ENCODE measurements around the gene LPAR3.
A peak's percentile ranks its signal among the peaks of the same experiment; 100 is the strongest.

LPAR3 gene

GRCh38 chr1:84772428-84772943, 120.5 kb downstream of the LPAR3 start:
- H3K4me3 ChIP-seq (ENCODE audit: control insufficient read depth in 1 of 7, extremely low read depth in 1 of 7, insufficient read depth in 4 of 7, low read depth in 2 of 7, low read length in 6 of 7), result no peak overlapping the region
- H3K27ac ChIP-seq (ENCODE audit: insufficient read depth in 1 of 2, low read depth in 1 of 2, low read length in 2 of 2, poor library complexity in 1 of 2, severe bottlenecking in 2 of 2), result no peak overlapping the region
- no peaks in the 10 kb centered on the region for H3K4me1 ChIP-seq (ENCODE audit: control extremely low read depth in 1 of 4, control insufficient read depth in 4 of 4, insufficient read depth in 4 of 4, low read length in 3 of 4)
- H3K27me3 ChIP-seq (replicated peaks in 2 of 5; ENCODE audit: control insufficient read depth in 4 of 5, insufficient read depth in 5 of 5, low read length in 4 of 5), result no peaks in the 10 kb centered on the region
- peak; percentile 79 to 87 (median 80) for DNase-seq
- CTCF ChIA-PET, result interaction anchor here (0.7 to 5.0 kb wide), 25 partner anchors 9 to 866 kb away, joined by 3 to 37 read pairs (median 4); partner anchors contain the start of gene PRKACB
- H3K36me3 ChIP-seq (ENCODE audit: control insufficient read depth in 4 of 4, insufficient read depth in 4 of 4, low read length in 3 of 4), result no peaks in the 10 kb centered on the region
- WGBS (ENCODE audit: insufficient coverage), result 34% methylated on average over 4 of the region's 6 CpGs
- POLR2A ChIA-PET, result interaction anchor here (0.5 kb wide), 1 partner anchor 120 kb away, joined by 4 read pairs; no protein-coding TSS in a partner anchor
- no peaks in the 10 kb centered on the region for H3K9me3 ChIP-seq (ENCODE audit: control extremely low read depth in 1 of 5, control insufficient read depth in 4 of 5, insufficient read depth in 2 of 5, low read depth in 1 of 5, low read length in 4 of 5)

GRCh38 chr1:84771895-84772294, 121.1 kb downstream of the LPAR3 start:
- H3K36me3 ChIP-seq (ENCODE audit: control insufficient read depth in 4 of 4, insufficient read depth in 4 of 4, low read length in 3 of 4), result no peaks in the 10 kb centered on the region
- H3K4me3 ChIP-seq (ENCODE audit: control insufficient read depth in 1 of 7, extremely low read depth in 1 of 7, insufficient read depth in 4 of 7, low read depth in 2 of 7, low read length in 6 of 7), result no peak overlapping the region
- H3K27me3 ChIP-seq (replicated peaks in 2 of 5; ENCODE audit: control insufficient read depth in 4 of 5, insufficient read depth in 5 of 5, low read length in 4 of 5), result no peaks in the 10 kb centered on the region
- WGBS (ENCODE audit: insufficient coverage), result no CpG with 5 or more reads among the region's 2 CpGs
- no peaks in the 10 kb centered on the region for H3K9me3 ChIP-seq (ENCODE audit: control extremely low read depth in 1 of 5, control insufficient read depth in 4 of 5, insufficient read depth in 2 of 5, low read depth in 1 of 5, low read length in 4 of 5)
- no peaks in the 10 kb centered on the region for H3K4me1 ChIP-seq (ENCODE audit: control extremely low read depth in 1 of 4, control insufficient read depth in 4 of 4, insufficient read depth in 4 of 4, low read length in 3 of 4)
- H3K27ac ChIP-seq (ENCODE audit: insufficient read depth in 1 of 2, low read depth in 1 of 2, low read length in 2 of 2, poor library complexity in 1 of 2, severe bottlenecking in 2 of 2), result no peak overlapping the region
- CTCF ChIA-PET, result interaction anchor here (0.7 to 5.0 kb wide), 23 partner anchors 9 to 866 kb away, joined by 3 to 37 read pairs (median 4); partner anchors contain the start of gene PRKACB
- POLR2A ChIA-PET, result no interaction called here
- DNase-seq, result peak in 2 of 3 donors; percentile 13 to 20

- no peak for DNase-seq
- CTCF ChIA-PET, result interaction anchor here (3.5 to 5.0 kb wide), 2 partner anchors 10 to 15 kb away, joined by 20 to 37 read pairs; no protein-coding TSS in a partner anchor
- peaks cover 0 to 2% (median 0%) of the 10 kb centered on the region in 5 experiments for H3K27me3 ChIP-seq (replicated peaks in 2 of 5; ENCODE audit: control insufficient read depth in 4 of 5, insufficient read depth in 5 of 5, low read length in 4 of 5)
- no peaks in the 10 kb centered on the region for H3K4me1 ChIP-seq (ENCODE audit: control extremely low read depth in 1 of 4, control insufficient read depth in 4 of 4, insufficient read depth in 4 of 4, low read length in 3 of 4)
- no peak overlapping the region for H3K4me3 ChIP-seq (ENCODE audit: control insufficient read depth in 1 of 7, extremely low read depth in 1 of 7, insufficient read depth in 4 of 7, low read depth in 2 of 7, low read length in 6 of 7)
- no peak overlapping the region for H3K27ac ChIP-seq (ENCODE audit: insufficient read depth in 1 of 2, low read depth in 1 of 2, low read length in 2 of 2, poor library complexity in 1 of 2, severe bottlenecking in 2 of 2)
- no peaks in the 10 kb centered on the region for H3K36me3 ChIP-seq (ENCODE audit: control insufficient read depth in 4 of 4, insufficient read depth in 4 of 4, low read length in 3 of 4)
- WGBS (ENCODE audit: insufficient coverage), result no CpG with 5 or more reads among the region's 2 CpGs
- H3K9me3 ChIP-seq (ENCODE audit: control extremely low read depth in 1 of 5, control insufficient read depth in 4 of 5, insufficient read depth in 2 of 5, low read depth in 1 of 5, low read length in 4 of 5), result no peaks in the 10 kb centered on the region
- POLR2A ChIA-PET, result no interaction called here
Observed at GRCh38 chr1:84770481-84770880, 122.5 kb downstream of the LPAR3 start.

GRCh38 chr1:84769636-84770035, 123.4 kb downstream of the LPAR3 start:
- no CpG with 5 or more reads among the region's 1 CpG for WGBS (ENCODE audit: insufficient coverage)
- peaks cover 0 to 6% (median 0%) of the 10 kb centered on the region in 5 experiments for H3K27me3 ChIP-seq (replicated peaks in 2 of 5; ENCODE audit: control insufficient read depth in 4 of 5, insufficient read depth in 5 of 5, low read length in 4 of 5)
- CTCF ChIA-PET, result interaction anchor here (2.8 to 5.0 kb wide), 2 partner anchors 7 to 14 kb away, joined by 9 to 37 read pairs; no protein-coding TSS in a partner anchor

GRCh38 chr1:84768634-84769033, 124.4 kb downstream of the LPAR3 start:
- ChIA-PET CTCF (interaction anchor here (0.5 to 2.8 kb wide), 3 partner anchors 8 to 1121 kb away, joined by 3 to 9 read pairs (median 3); no protein-coding TSS in a partner anchor), POLR2A (interaction anchor here (0.6 kb wide), 1 partner anchor 21 kb away, joined by 8 read pairs; no protein-coding TSS in a partner anchor)
- H3K4me3 ChIP-seq (ENCODE audit: control insufficient read depth in 1 of 7, extremely low read depth in 1 of 7, insufficient read depth in 4 of 7, low read depth in 2 of 7, low read length in 6 of 7), result no peak overlapping the region
- no peaks in the 10 kb centered on the region for H3K36me3 ChIP-seq (ENCODE audit: control insufficient read depth in 4 of 4, insufficient read depth in 4 of 4, low read length in 3 of 4)
- peaks cover 0 to 10% (median 0%) of the 10 kb centered on the region in 5 experiments for H3K27me3 ChIP-seq (replicated peaks in 2 of 5; ENCODE audit: control insufficient read depth in 4 of 5, insufficient read depth in 5 of 5, low read length in 4 of 5)
- no peaks in the 10 kb centered on the region for H3K4me1 ChIP-seq (ENCODE audit: control extremely low read depth in 1 of 4, control insufficient read depth in 4 of 4, insufficient read depth in 4 of 4, low read length in 3 of 4)
- H3K9me3 ChIP-seq (ENCODE audit: control extremely low read depth in 1 of 5, control insufficient read depth in 4 of 5, insufficient read depth in 2 of 5, low read depth in 1 of 5, low read length in 4 of 5), result no peaks in the 10 kb centered on the region
- H3K27ac ChIP-seq (ENCODE audit: insufficient read depth in 1 of 2, low read depth in 1 of 2, low read length in 2 of 2, poor library complexity in 1 of 2, severe bottlenecking in 2 of 2), result no peak overlapping the region
- no peak for DNase-seq

More at GRCh38 chr1:84769636-84770035, 123.4 kb downstream of the LPAR3 start:
- Histone ChIP-seq H3K4me3 (ENCODE audit: control insufficient read depth in 1 of 7, extremely low read depth in 1 of 7, insufficient read depth in 4 of 7, low read depth in 2 of 7, low read length in 6 of 7) (no peak overlapping the region), H3K4me1 (ENCODE audit: control extremely low read depth in 1 of 4, control insufficient read depth in 4 of 4, insufficient read depth in 4 of 4, low read length in 3 of 4) (no peaks in the 10 kb centered on the region), H3K9me3 (ENCODE audit: control extremely low read depth in 1 of 5, control insufficient read depth in 4 of 5, insufficient read depth in 2 of 5, low read depth in 1 of 5, low read length in 4 of 5) (no peaks in the 10 kb centered on the region), H3K27ac (ENCODE audit: insufficient read depth in 1 of 2, low read depth in 1 of 2, low read length in 2 of 2, poor library complexity in 1 of 2, severe bottlenecking in 2 of 2) (no peak overlapping the region), H3K36me3 (ENCODE audit: control insufficient read depth in 4 of 4, insufficient read depth in 4 of 4, low read length in 3 of 4) (no peaks in the 10 kb centered on the region)
- POLR2A ChIA-PET, result interaction anchor here (0.7 kb wide), 1 partner anchor 777 kb away, joined by 3 read pairs; no protein-coding TSS in a partner anchor
- no peak for DNase-seq

- CTCF ChIA-PET, result interaction anchor here (1.7 kb wide), 1 partner anchor 8 kb away, joined by 11 read pairs; no protein-coding TSS in a partner anchor
- Histone ChIP-seq H3K27ac (ENCODE audit: insufficient read depth in 1 of 2, low read depth in 1 of 2, low read length in 2 of 2, poor library complexity in 1 of 2, severe bottlenecking in 2 of 2) (no peak overlapping the region), H3K27me3 (replicated peaks in 2 of 5; ENCODE audit: control insufficient read depth in 4 of 5, insufficient read depth in 5 of 5, low read length in 4 of 5) (peaks cover 0 to 10% (median 0%) of the 10 kb centered on the region in 5 experiments), H3K36me3 (ENCODE audit: control insufficient read depth in 4 of 4, insufficient read depth in 4 of 4, low read length in 3 of 4) (no peaks in the 10 kb centered on the region), H3K4me3 (ENCODE audit: control insufficient read depth in 1 of 7, extremely low read depth in 1 of 7, insufficient read depth in 4 of 7, low read depth in 2 of 7, low read length in 6 of 7) (no peak overlapping the region), H3K9me3 (ENCODE audit: control extremely low read depth in 1 of 5, control insufficient read depth in 4 of 5, insufficient read depth in 2 of 5, low read depth in 1 of 5, low read length in 4 of 5) (no peaks in the 10 kb centered on the region), H3K4me1 (ENCODE audit: control extremely low read depth in 1 of 4, control insufficient read depth in 4 of 4, insufficient read depth in 4 of 4, low read length in 3 of 4) (peaks cover 0 to 7% (median 4%) of the 10 kb centered on the region in 4 experiments)
- 62% methylated on average over 12 of the region's 13 CpGs for WGBS (ENCODE audit: insufficient coverage)
- no peak for DNase-seq
- POLR2A ChIA-PET, result no interaction called here
Observed at GRCh38 chr1:84763912-84764680, 128.9 kb downstream of the LPAR3 start.

Data from common myeloid progenitor, CD34-positive (primary cell).